Measurements from ENCODE around the gene GYS2.
"Not testable (repeated sequence)": the region's sequence is repeated elsewhere in the genome, so short reads cannot be mapped to it uniquely, and the experiment has no call there.

The GYS2 gene

DNA sequence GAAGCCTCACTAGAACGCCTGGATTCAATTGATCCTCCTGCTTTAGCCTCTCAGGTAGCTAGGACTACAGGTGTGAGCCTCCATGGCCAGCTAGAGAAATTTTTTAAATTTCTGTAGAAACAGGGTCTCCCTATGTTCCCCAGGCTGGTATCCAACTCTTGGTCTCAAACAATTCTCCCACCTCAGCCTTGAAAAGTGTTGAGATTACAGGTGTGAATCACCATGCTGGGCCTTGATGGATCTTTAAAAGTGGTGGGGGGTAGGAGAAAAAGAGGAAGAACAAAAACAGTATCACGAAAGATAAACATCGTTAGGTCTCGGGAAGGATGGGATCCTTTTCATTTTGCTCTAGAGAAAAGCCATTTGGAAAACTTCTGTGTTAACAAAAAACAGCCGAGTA lies 4.5 kb downstream of the GYS2 start:
- ATAC-seq = no peak

DNA sequence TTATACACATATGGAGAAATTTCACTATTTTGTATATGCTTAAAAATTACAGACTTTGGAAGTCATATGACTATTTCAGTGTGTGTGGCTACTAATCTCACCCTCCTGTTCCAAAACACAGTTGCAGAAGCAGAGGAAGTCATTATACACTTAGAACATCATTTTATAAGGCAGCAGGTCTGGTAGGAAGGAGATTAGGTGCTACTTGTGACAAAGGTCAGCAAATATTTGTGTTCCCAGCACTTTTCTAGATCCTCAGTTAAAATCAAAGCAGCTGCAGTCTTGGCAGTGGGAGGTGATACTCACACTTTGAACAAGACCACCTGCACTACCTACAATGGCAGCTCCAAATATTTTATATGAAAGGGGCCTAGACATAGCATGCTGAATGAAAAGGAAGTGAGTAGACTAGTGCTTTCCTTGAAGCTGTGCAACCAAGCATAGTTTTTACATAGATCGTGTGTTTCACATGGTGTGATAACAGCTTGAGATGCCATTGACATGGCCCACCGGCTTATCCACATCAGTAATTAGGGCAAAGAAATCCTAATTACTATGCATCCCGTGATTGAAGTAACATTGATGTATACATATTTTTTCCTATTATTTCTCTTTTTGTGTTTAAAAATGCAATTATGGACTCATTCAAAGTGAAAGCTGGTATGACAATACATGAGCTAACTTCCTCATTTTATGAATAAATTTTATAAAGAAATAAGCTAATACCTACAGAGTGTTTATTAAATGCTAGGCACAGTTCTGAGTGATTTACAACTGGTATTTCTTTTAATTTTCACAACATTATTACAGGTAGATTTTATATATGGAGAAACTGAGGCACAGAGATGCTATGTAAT lies 5.3 kb downstream of the GYS2 start:
- no peak for ATAC-seq

DNA sequence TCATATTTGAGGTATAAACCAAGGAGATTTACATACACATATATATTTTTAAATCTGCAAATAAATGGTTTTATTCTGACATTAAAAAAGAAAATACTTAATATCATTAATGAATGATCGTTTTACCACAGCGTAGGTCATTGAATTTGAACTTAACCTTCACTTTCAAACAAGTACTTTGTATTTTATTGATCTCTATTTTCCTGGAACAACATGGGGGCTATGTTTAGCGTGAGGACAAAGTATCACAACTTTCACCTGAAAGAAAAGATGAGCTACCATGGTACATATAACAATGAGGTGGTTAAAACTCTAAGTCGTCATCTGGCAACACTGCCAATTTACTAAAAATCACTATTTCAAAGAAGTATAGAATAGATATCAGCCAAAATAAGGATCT lies 6.0 kb downstream of the GYS2 start:
- no peak for ATAC-seq

DNA sequence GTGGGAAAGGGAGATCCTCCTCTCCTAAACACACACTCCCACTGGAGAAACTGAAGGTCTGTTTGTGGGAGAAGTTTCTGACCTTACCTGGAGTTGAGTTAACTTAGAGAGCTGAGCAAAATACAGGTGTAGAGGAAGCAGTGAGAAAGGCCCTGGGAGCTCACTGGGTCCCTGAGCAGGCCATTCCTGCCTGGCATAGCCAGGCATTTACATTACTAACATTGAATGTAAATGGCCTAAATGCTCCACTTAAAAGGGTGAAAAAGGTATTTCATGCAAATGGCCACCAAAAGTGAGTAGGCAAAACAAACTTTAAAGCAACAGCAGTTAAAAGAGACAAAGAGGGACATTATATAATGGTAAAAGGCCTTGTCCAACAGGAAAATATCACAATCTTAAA lies 9.3 kb downstream of the GYS2 start:
- ATAC-seq = not testable (repeated sequence)

DNA sequence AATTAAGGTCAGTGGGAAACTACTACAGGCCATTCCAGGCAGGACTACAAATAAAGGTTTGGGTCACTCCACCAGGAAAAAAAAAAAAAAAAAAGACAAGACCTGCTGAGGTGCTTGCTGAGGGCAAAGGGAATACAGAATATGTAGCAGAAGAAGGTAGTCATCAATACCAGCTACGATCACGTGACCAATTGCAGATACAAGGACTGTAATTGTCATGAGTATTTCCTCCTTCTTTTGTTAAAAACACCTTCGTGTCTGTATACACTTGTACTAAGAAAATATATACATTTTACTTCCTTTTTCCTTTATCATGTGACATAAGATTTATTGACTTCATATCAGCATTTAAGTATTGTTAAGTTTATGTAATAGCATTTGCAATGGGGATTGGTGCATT lies 19.2 kb downstream of the GYS2 start:
- ATAC-seq = no peak

DNA sequence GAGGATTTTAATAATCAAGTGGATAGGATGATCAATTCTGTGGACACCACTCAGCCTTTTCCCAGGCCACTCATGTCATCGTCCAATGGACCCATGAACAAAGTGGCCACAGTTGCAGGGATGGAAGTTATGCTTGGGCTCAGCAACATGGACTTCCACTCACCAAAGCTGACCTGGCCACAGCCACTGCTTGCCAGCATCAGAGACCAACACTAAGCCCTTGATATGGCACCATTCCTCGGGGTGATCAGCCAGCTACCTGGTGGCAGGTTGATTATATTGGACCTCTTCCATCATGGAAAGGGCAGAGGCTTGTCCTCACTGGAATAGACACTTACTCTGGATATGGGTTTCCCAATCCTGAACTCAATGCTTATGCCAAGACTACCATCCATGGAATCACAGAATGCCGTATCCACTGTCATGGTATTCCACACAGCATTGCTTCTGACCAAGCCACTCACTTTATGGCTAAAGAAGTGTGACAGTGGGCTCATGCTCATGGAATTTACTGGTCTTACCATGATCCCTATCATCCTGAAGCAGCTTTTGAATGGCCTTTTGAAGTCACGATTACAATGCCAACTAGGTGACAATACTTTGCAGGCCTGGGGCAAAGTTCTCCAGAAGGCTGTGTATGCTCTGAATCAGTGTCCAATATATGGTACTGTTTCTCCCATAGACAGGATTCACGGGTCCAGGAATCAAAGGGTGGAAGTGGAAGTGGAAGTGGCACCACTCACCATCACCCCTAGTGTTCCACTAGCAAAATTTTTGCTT lies 20.1 kb downstream of the GYS2 start:
- ATAC-seq = not testable (repeated sequence)

DNA sequence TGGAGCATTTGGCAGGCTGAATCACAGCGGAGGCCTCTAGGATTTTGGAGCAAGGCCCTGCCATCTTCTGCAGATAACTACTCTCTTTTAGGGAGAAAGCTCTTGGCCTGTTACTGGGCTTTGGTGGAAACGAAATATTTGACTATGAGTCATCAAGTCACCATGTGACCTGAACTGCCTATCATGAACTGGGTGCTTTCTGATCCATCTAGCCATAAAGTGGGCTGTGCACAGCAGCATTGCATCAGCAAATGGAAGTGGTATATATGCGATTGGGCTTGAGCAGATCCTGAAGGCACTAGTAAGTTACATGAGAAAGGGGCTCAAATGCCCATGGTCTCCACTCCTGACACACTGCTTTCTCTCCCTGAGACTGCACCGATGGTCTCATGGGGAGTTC lies 21.1 kb downstream of the GYS2 start:
- ATAC-seq = no peak

DNA sequence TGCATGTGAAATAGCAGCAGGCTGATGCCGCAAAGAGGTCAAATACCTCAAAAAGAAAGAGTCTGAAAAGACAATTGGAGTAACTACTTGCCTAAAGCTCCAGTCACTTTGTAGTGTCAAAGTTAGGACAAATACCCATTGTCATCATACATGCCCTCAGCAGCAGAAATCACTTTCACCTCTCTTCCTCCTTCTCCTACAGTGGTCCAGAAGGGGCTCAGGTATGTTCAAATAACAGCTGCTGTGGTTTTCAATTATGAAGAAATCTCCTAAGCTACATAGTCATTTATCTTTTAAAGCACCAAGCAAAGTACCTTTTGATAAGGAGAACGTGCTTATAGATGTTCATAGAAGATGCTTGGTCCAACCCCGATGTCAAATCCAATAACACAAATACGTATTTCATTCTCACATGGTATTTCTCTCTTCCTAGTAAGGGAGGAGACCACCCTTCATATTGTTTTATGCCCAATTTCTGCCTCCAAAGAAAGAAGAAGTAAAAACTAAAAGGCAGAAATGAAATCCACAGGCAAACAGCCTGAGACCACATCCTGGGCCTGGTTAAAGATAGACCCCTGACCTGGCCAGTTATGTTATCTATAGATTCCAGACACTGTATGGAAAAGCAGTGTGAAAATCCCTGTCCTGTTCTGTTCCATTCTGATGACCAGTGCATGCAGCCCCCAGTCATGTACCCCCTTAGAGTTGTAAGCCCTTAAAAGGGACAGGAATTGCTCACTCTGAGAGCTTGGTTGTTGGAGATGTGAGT lies 23.7 kb downstream of the GYS2 start:
- no peak for ATAC-seq

DNA sequence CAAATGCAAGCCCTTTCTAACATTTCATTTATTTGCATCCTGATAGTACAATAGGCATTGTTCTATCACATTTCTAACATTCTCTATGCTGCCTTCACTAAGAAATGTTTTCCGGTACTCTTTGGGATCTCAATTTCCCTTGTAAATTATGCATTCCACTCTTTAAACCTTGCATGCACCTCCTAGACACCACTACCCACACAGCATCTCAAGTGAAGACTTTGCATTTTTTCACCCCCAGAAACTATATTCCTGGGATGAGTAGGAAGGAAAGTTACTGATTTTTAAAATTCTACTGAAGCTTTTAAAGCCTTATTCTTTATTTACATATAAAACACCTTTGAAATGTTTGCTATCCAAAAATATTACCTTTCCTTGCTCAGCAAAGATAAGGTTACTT lies 27.1 kb downstream of the GYS2 start:
- ATAC-seq = no peak

DNA sequence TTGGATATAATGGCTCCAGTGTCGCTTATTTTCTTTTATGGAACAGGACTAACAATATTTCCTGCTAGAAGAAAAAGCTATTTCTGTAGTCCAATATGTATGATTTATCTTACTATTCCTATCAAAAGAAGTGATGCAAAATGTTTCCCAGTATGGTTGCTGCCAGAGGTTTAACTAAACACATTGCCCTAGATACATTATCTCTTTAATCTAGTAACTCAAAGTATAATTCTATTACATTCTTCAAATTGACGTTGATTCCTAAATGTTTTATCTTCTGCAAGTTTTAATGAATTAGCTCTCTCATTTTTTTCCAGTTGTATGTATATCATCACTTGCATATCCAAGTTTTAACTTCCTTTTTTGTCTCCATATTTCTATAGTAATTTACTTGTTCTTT lies 28.2 kb downstream of the GYS2 start:
- ATAC-seq = no peak

DNA sequence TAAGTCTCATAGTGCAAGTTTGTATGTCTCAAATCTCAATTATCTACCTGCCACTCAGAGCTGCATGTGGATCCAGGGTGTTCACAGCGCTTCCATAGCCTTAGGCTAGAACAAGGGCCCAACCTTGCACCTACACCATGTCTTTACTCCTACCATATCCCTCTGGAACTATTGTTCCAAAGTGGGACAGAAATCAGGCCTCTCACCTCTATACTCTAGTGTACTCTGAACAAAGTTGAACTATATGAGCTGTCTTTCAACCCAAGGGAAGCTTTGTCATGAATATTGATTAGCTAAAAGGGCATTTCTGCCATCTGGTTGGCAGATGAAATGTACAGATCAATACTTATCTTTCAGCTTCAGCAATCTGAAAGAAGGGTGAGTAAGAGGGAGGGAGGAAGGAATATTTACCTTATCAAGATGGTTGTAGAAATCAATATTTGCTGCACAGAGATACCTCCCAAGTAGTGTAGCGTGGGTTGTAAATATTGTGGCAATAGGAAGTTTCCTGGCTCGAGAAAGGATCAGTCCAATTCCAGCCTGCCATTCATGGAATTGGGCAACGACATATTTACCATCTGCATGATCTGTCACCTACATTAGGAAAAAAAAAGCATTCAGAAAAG lies 30.8 kb downstream of the GYS2 start:
- no peak for ATAC-seq

DNA sequence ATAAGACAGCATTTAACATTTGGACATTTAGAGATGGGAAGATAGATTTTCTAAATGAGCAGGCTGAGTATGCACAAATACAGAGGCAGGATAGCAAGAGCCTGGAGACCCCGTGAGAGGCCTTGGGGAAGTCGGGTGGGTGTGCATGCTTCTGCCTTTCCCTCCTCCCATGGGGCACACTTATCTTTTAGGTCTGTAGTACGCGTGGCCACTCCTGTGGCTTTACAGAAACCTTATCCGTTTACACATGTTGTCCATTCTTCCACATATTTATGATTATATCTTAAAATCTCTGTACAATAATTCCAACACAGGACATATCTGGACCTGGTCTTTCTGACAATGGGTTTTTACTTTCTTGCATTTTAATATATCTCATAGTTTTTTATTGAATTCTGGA lies 33.6 kb downstream of the GYS2 start:
- no peak for ATAC-seq

DNA sequence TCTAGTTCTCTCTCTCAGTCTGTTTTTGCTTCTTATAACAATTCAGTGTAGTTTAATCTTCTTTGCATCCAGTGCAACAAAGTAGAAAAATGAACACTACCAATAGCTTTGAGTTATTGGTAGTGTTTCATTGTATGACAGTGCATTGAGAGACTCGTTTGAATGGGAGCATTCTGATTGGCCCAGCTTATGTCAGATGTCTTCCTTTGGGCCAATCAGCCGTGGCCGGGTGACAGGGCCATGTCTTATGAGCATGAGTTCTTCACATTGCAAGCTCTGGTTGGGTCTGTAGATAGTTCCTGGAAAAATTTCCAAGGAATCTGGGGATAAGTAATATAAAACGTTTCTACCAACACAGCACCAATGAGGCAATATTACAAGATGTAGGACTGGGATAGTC lies 36.5 kb downstream of the GYS2 start:
- ATAC-seq = no peak

DNA sequence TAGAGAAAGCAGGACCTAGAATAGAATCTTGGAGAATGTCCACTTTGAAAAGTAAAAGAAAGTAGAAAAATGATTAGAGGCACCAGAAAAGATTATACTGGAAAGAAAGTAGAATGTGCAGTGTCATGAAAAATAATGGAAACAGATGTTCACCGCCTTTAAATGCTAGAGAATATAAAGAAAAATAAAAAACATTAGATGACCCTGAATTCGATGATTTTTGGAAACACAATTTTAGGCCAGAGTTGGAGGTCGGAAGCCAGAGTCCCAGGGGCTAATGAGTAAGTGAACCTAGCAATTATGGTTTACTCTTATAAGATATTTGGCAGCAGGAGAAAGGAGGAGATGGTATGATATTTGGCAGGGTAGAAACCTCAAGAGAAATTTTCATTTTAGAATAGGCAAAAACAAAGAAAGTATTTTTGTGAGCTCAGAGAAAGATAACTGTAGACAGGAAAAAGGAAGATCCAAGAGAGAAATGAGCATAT lies 37.7 kb downstream of the GYS2 start:
- ATAC-seq = no peak

DNA sequence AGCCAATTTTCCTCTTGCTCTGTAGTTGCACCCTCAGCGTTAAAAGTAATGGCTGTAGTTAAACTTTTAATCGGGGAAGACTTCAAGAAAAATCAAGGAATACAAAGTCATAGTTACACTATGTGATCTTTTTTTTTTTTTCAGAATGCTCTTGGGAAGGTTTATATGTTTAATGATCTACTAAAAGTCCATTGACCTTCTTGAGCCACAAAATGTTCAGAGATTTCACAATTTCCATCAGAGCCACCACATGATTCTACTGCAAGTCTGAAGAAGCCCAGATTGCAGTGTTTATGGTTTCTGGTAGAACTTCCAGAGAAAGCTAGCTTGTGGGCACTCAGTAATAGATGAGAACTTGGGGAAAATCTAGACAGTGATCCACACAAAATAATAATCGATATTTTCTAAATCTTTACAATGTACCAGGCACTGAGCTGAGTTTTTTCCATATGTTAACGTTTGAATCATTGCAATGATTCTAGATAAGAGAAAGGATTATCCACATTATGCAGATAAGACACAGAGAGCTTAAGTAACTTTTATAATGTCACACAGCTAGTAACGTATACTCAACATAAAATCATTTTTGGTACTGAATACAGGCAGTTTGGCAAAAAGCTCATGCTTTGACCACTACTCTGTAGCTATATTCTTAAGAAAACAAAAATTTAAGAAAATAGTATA lies 38.3 kb downstream of the GYS2 start:
- no peak for ATAC-seq

DNA sequence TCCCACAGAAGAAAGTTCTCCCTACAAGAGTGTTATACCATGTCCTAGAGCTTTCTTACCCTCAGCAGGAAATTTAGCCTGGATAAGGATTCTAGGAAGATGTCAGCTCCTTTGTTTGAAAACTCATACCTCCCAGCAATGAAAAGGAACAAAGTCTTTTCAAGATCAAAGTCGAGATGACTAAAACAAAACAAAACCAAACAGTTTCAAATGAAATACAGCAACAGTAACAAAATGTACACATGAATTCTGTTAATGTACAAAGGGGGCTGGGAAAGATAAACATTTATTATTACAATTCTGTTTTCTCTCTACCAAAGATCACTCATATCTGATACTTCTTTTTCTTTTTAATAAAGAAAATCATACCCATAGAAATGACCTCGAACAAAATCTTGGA lies 41.8 kb downstream of the GYS2 start:
- ATAC-seq = no peak

DNA sequence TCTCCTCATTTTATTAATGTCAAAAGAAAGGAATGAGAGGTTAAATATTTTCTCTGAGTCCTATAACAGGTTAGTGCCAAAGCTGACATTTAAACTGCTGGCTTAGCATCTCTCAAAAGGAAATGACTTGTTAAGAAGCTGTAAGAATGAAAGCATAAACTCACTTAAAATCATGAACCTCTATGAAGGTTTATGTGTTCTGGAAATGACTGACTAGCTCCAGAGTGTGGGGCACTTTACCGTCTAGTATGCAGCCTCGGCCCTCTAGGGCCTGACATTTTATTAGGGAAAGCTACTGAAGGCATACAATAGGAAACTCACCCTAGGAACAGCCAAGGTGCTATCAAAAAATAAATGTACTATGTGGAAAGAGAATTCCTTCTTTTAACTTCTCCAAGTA lies 43.5 kb downstream of the GYS2 start:
- ATAC-seq = peak in 1 of 2 donors; percentile 50

DNA sequence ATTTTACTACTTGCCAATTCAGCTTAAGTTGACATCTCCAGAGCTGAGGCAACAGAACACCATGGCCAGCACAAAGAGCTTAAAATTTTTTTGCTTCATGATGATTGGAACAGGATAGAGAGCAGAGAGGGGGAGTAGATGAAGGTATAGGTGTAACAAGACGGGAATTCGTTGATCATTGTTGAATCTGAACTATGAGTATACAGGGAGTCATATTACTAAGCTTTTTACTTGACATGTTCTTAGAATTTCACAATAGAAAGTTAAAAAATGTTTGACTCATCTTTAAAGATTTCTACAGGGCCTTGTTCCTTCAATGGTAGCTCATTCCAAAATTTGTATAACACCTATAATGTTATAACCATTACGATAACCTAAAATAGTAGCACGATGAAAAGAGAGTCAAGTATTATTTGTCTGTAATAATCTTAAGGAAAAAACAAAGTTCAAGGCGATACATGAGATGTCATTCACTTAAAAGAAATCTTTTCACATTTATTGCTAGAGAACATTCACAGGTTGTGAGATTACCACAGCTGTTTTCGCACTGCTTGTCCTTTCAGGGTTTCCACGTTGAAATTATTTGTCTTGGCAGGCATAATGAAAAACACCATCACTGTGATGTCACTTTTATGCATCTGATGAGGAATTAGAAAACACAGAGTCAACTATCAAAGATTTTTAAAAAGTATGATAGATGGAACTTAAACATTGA lies 44.6 kb downstream of the GYS2 start:
- peak; percentile 61 to 67 for ATAC-seq

DNA sequence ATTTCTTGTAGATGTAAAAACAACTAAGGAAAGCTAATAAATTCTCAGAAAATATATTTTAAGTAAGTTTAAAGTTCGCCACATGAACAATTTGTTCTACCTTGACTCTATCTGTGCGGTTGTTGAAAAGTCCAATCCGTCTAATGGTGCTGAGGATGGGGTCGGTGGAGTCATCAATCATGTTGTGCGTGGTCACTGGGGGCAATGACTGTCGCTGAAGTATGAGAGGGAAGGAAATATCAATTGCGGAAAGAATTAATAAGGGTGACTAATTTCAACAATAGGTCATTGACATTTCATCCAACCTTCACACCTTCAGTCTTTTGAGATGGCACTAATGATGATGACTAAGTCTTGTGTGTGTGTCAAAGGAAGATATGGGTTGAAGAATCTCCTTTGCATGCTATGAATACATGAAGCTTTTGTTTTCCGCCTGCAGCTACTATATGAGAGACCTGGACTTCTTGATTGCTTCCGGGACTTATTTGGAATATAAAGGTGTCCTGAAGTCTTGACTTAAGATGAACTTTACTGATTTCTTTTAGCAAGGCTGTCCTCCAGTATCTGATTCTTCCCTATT lies 46.5 kb downstream of the GYS2 start:
- ATAC-seq = peak; percentile 21 to 47

DNA sequence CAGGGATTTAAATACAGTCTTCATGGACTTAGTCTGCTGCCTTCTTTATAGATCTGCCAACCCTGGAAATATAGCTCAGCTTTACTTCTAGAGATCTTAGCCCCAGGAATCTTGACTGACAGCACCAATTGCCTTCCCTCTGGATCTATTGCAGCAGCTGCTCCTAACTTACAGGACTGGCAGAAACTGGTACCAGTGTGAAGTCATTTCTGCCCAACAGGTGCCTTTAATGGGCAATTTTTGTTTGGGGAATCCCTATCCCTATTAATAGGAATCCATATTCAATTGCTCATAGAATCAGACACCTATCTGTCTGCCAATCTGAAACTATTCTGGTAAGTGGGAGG lies 51.3 kb downstream of the GYS2 start:
- no peak for ATAC-seq

DNA sequence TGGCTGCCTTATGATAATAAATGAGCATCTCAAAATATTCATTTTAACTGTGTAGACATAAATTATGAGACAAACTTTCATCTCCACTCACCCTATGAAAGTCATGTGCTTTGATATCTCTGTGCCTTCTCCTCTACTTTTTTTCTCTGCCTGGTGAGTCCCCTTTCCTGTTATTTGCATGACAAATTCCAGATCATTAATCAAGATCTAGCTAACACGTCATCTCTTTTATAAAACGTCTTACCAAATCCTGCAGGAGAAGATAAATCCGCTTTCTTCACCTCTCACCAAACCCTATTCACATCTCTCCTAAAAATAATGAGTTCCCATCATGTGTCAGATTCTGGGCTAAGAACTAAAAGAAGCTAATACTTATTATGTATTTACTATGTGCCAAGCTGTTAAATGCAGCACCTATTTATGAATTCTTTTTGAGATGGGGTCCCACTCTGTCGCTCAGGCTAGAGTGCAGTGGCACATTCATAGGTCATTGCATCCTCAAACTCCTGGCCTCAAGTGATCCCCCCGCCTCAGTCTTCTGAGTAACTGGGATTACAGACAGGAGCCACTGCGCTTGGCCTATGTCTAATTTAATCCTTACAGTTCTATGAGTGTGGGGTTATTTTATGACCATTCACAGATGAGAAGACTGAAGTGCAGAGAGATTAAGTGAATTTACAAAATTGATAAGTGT lies 51.9 kb downstream of the GYS2 start:
- no peak for ATAC-seq
